Measurements from ENCODE around the gene CRTC3. TPM values are rescaled to one million over a fixed set of nuclear protein-coding genes. Genes with fewer than 3 reads are reported as not detected.
"Not testable (repeated sequence)": the region's sequence is repeated elsewhere in the genome, so short reads cannot be mapped to it uniquely, and the experiment has no call there.

The CRTC3 gene
- total RNA-seq, 1 donor from 2014 or later = 52.0 TPM

DNA sequence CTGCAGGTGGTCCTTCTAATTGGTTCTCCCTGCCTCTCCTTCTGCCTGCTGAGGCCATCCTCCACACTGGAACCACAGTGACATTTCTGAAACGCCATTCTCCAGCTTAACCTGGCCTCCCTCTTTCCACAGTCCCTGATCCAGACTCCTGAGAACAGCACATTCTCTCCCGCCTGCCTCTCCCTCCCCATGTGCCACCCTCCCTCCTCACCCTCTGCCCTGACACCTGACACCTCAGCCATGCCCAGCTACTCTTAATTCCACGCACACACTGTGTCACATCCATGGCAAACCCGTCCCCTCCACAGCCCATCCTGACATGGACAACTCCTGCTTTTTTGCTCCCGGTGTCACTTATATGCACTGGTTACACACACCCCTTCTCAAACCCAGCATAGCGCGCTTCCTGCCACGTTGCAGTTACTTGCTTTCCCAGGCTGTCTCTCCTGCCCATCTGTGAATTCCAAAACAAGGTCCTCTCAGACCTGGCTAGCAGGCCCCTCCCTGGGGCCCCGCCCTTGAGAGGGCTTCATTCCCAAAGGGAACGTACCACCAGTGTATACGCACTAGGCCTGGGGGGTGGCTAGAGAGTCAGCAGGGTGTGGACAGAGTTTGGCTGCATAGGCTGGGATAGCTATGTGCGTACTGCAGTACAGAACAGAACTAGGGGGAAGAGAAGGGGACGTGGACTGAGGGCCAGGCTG is 94.7 kb downstream of the CRTC3 start:
- DNase-seq (ENCODE audit: low spot score) = no peak

DNA sequence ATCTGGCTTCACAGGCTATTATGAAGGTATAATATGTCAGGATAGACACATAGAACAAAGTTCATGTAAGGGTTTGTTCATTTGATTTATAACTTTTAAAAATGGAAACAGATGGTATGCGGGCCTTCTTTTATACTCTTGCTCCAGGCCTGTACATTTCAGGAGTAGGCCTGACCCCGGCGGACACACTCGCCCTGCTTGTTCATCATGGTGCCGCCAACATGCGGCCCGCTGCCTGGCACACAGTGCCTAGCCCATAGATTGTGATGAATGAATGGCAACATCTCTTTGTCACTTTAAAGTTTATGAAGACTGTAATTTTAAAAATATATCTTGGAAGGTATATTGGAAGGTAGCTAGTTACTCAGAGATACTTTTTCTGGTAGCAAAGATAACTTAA is 95.3 kb downstream of the CRTC3 start:
- no peak for DNase-seq (ENCODE audit: low spot score)

DNA sequence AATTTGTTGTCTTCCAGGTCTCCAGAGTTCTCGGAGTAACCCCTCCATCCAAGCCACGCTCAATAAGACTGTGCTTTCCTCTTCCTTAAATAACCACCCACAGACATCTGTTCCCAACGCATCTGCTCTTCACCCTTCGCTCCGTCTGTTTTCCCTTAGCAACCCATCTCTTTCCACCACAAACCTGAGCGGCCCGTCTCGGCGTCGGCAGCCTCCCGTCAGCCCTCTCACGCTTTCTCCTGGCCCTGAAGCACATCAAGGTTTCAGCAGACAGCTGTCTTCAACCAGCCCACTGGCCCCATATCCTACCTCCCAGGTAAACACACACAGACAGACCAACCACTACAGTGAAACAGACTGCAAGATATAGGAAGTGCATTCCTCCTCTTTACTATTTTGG is 99.5 kb downstream of the CRTC3 start:
- DNase-seq (ENCODE audit: low spot score) = no peak

DNA sequence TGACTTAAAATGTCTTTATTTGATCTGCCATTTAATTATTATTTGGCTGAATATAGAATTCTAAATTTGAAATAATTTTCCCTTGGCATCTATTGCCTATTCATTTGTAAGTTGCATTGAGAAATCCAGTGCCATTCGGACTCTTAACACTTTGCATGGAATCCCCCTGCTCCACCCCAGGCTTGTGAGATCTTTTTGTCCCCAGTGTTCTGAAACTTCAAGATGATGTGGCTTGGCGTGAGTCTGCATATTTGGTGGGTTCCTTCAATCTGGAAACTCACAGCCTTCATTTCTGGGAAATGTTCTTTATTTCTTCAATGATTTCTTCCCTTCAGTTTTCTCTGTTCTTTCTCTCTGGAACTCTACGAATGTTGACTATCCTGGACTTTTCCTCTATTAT is 103.6 kb downstream of the CRTC3 start:
- DNase-seq (ENCODE audit: low spot score) = no peak

DNA sequence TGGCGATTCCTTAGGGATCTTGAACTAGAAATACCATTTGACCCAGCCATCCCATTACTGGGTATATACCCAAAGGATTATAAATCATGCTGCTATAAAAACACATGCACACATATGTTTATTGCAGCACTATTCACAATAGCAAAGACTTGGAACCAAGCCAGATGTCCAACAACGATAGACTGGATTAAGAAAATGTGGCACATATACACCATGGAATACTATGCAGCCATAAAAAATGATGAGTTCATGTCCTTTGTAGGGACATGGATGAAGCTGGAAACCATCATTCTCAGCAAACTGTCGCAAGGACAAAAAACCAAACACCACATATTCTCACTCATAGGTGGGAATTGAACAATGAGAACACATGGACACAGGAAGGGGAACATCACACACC is 107.3 kb downstream of the CRTC3 start:
- not testable (repeated sequence) for DNase-seq (ENCODE audit: low spot score)

DNA sequence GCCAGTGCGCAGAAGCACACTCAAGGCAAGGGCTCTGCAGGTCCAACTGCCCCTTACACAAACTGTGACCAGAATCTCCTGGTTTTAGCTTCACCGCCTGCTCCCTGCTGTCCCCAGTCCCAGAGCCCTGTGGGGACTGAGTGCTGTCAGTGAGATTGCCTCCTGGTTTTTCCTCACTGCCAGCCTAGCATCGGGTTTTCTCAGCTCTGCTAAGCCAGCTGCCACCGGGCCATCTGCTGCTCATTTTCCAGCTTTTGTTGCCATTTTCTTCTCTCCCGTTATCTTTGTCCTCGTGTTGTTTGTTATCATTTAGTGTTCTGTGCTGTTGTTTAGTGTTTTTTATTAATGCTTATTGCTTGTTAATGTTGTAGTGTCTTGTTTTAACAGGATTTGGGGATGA is 108.0 kb downstream of the CRTC3 start:
- no peak for DNase-seq (ENCODE audit: low spot score)

DNA sequence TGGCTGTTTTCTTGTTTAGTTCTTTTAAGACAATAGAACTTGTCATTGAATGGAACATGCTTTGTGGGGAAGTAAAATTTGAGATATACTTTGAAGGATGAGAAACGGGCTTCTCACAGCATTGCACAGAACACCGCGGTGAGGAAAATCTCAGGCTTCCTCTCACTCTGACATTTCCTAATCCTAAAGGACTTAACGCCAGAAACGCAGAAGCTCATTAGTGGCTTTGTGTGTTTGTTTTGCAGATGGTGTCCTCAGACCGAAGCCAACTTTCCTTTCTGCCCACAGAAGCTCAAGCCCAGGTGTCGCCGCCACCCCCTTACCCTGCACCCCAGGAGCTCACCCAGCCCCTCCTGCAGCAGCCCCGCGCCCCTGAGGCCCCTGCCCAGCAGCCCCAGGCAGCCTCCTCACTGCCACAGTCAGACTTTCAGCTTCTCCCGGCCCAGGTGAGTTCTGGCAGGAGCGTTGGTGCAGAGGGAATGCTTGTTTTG is 108.5 kb downstream of the CRTC3 start:
- DNase-seq (ENCODE audit: low spot score) = no peak

DNA sequence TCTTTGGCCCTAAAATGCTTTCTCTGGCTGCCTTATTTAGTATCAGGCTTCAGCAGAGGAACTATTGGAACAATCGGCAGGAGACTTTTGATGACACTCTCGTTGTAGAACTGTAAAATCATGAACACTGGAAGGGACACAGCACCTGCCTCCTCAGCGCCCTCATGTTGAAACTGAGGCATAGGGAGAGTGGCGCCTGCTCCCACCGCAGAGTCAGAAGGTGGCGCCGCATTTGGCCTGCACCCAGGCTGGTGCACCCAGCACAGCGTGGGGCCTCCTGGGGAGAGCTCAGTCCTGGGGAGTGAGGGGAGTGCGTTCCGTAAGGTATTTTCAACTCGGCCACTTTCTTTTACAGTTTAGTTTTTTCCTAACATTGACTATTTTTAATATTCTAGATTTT is 109.2 kb downstream of the CRTC3 start:
- no peak for DNase-seq (ENCODE audit: low spot score)

DNA sequence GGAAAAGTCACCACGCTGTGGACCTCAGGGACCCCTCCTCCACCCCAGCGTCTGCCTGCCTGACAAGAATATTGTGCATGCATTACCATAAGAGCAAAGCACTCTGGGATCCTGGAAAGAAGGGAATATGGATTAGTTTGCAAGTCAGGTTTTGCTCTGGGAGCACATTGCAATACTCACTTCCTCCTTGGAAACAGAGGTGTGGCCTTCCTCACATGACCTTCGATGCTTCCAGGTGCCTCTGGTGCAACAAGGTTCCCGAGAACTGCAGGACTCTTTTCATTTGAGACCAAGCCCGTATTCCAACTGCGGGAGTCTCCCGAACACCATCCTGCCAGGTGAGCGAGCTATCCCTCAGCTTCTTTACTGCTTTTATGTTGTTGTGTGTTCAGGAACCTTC is 111.1 kb downstream of the CRTC3 start:
- no peak for DNase-seq (ENCODE audit: low spot score)

DNA sequence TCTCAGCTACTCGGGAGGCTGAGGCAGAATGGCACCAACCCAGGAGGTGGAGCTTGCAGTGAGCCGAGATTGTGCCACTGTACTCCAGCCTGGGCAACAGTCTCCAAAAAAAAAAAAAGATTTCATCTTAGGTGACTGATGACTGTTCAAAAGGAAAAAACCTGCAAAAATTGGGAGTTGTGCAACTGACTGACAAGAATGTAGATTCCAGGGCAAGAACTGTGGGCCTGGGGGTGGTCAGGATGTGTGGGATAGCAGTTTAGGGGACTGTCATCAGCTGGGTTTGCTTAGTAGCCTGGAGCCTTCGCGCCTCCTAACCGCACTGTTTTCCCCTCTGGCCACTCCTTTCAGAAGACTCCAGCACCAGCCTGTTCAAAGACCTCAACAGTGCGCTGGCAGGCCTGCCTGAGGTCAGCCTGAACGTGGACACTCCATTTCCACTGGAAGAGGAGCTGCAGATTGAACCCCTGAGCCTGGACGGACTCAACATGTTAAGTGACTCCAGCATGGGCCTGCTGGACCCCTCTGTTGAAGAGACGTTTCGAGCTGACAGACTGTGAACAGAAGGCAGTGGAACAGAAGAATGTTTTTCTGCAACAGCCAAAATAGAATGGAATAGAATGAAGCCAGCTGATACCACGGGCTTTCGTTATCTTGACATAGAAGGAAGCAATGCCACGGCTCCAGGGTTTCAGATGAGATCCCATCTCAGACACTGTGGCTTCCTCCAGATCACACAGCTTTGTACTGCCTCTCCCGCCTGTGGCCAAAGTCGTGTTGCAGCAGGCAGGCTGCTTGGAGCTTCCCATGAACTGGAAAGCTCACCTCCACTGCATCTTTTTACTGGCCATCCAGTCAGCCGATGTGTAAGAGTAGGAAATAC is 112.1 kb downstream of the CRTC3 start:
- DNase-seq (ENCODE audit: low spot score) = no peak

DNA sequence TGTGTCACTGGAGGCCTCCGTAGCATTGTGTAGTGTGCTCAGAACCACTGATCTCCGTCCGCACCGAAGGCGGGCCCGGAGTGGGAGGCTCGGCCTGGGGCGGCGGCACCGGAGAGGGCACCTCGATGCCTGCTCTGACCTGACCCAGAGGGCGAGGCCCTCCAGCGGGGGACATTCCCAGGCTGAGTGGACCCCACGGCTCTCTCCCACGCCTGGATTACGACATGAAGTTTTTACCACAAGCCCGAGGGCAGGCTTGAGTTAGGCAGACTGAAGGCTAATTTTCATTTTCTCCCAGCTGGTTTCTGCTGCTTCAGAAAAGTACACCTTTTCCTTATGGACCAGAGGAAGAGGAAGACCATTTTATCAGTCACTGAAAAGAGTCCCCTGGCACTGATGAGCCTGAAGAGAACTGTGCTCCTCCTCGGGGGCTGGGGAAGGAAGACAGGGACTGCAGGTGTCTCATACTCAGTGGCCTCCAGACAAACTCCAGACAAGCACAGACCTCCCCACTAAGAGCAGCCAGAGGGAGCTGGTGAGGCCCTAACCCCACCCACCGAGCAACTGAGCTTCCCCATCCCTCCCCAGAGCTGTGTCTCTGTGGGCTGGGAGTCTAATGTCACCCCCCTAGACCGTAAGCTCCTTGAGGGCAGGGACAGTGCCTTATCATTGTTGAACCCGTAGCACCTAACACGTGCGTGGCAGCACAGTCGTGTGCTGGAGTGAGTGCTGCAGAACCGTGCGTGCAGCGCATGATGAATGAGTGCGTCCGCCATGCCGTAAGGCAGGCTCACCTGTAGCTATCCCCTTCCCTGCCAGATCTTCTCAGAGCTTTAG is 113.0 kb downstream of the CRTC3 start:
- no peak for DNase-seq (ENCODE audit: low spot score)

DNA sequence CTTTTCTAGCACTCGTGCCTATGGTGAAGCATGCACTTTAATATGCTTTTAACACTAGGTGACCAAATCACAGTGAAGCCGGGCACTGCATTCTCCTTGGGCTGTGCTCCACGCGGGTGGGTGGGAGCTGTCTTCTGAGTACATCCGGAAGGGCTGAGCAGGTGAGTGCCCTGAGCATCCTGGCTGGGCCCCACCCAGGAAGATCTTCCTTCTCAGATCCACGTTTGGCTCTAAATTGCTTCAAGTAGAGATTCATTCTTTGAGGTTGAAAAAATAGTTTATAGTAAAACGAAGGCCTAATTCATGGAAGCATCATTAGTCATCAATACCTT is 113.5 kb downstream of the CRTC3 start:
- DNase-seq (ENCODE audit: low spot score) = no peak

DNA sequence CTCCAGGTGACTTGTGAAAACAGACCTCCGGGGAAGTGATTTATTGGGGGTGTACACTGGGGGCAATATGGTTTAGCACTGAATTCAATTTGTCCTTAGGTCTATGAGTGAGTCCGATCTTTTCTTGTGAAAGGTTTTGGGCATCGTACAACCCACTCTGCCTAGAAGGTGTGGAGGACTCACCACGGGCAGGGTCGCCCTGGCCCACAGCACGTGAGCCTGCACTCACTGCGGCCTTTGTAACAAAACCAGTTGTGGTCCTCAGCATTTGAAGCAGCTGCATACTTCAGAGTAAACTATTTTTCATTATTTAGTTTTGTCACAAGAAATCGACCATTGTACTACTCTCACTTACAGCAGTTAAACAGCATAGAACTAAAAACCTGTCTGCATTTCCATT is 114.8 kb downstream of the CRTC3 start:
- no peak for DNase-seq (ENCODE audit: low spot score)

DNA sequence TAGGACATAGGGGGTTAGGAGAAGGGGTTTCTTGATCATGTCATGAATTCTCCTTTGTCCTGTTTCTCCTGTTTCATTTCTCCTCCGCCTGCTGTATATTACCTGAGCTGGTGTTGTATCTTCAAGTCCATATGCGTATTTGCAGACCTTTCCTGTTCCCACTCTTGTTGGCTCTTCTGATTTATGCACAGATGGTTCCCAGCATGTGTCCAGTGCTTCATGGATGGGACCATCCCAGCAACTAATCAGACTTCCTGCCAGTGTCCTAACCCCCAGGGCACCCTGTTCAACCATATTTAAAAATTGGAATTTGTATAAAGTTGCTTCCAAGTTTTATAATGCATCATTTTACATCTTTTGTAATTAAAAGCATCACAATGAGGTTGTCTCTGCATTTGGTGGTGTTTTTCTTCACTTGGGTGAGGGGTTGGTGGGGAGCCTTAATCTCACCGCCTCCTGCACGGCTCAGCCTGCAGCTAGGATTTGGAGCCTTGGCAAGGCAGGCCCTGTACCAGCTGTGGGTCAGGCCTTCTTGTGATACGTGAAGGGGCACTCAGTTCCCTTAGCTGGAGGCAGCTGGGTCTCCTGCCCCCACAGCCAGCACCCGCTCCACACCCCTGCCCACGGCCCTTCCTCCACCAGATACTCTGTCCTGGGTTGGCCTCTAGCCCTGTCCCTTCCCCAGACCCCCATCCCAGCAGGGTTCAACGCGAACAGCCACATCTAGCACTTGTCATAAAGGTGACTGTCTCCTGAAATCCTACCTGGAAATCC is 115.4 kb downstream of the CRTC3 start:
- no peak for DNase-seq (ENCODE audit: low spot score)

DNA sequence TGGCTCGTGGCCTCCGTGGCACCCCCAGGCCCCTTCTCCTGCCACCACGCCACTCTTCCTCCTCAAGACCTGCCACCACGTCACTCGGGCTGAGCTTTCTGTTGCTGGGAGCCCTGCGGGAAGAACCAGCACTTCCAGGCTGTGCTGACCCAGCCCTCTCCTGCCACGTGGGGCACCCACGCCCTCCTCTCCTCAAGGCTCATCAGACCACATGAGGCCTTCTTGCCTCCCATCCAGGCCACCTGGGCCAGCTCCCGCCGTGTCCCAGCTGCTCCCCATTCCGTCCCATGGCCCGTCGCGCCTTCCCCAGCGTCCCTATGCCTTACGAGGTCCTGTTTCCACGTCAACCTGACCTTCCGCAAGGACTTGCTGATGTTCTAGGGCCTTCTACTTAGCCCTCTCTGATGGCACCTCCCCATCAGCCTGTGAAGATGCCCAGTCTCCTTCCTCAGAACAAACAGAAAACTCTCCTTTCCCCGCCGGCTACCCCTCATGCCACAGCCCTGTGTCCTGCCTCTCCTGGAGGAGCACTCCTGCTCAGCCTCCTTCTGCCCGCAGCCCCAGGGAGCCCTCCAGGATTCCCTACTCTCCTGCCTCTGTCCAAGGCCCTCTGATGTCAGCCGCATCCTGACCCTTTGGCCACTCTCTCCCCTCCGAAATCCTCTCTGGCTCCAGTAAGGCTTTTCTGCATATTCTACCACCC is 116.3 kb downstream of the CRTC3 start:
- no peak for DNase-seq (ENCODE audit: low spot score)

DNA sequence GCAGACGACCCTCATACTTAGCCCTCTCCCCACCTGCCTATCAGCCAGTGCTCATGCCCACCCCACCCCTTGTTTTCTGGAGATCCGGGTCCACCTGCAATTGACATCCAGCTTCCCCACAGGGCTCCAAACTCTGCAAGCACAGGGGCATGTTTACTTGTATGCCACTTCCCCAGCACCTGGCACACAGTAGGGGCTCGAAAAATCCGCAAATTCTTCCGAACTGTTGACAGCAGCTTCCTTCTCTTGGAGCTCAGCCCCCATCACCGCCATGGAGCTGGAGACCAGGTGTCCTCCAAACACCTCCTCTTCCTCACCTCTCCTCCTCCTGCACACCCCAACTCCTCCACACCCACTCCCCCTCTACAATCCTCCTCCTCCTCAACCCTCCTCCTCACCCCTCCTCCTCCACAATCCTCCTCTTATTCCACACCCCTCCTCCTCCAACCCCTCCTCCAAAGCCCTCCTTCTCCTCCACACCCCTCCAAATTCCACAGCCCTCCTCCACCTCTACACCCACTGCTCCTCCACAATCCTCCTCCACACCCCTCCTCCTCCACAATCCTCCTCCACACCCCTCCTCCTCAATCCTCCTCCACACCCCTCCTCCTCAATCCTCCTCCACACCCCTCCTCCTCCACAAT is 117.1 kb downstream of the CRTC3 start:
- DNase-seq (ENCODE audit: low spot score) = no peak

DNA sequence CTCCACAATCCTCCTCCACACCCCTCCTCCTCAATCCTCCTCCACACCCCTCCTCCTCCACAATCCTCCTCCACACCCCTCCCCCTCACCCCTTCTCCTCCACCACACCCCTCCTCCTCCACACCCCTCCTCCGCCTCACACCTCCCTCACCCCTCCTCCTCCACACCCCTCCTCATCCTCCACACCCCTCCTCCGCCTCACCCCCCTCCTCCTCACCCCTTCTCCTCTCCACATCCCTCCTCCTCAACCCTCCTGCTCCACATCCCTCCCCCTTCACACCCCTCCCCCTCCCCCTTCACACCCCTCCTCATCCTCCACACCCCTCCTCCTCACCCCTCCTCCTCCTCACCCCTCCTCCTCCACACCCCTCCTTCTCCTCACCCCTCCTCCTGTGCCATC is 117.6 kb downstream of the CRTC3 start:
- DNase-seq (ENCODE audit: low spot score) = no peak

DNA sequence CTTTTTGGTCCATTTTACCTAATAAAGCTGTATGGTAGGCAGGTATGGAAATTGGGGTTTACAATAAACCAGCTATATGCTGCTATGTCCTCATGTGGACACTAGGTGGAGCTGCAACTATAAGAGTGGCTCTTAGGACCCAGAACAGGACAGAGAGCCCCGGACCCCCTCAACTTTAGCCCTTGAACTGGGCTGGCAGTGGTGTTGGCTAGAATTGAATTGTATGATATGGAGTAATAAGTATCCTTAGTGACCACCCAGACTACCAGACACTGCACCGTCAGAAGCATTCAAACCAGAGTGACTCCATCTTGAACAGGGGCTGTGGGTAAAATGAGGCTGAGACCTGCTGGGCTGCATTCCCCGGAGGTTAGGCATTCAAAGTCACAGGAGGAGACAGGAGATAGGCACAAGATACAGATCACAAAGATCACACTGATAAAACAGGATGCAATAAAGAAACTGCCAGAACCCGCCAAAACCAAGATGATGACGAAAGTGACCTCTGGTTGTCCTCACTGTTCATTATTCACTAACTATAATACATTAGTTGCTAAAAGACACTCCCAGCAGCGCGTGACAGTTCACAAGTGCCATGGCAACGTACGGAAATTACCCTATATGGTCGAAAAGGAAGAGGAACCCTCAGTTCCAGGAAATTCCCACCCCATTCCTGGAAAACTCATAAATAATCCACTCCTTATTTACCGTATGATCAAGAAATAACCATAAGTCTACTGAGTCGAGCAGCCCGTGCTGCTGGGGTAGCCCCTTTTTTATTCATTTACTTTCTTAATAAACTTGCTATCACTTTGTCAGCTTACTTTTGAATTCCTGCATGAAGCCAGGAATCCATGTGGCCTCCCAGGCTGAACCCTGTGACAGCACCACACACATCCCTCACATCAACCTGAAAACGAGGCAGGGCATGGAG is 118.7 kb downstream of the CRTC3 start:
- DNase-seq (ENCODE audit: low spot score) = peak; percentile 71
